ENCODE data around the gene LY6G6D. TPM values are rescaled to one million over a fixed set of nuclear protein-coding genes. Genes with fewer than 3 reads are reported as not detected.

LY6G6D gene
- total RNA-seq, 2 donors from 2014 or later, result not detected

- no peak overlapping the region for H3K27ac ChIP-seq
- H3K4me1 ChIP-seq (ENCODE audit: control insufficient read depth in 1 of 2, low read depth in 2 of 2), result peaks cover 7 to 20% of the 10 kb centered on the region in 2 donors
- H3K9me3 ChIP-seq, result no peaks in the 10 kb centered on the region
- no peak for ATAC-seq (ENCODE audit: insufficient number of reproducible peaks, low FRiP score, low read depth)
- no peak for DNase-seq (ENCODE audit: low spot score)
- H3K4me3 ChIP-seq, result no peak overlapping the region
- H3K36me3 ChIP-seq, result no peaks in the 10 kb centered on the region
- TF ChIP-seq CTCF (IDR thresholded peaks at IDR 0.05), result no peak
- no peaks in the 10 kb centered on the region for H3K27me3 ChIP-seq (replicated peaks; ENCODE audit: insufficient read depth)
Measured at GRCh38 chr6:31742894-31743293, 27.7 kb downstream of the LY6G6D start.

GRCh38 chr6:31744422-31744821, 29.3 kb downstream of the LY6G6D start:
- Histone ChIP-seq H3K4me1 (ENCODE audit: control insufficient read depth in 1 of 2, low read depth in 2 of 2) (peaks cover 1 to 9% of the 10 kb centered on the region in 2 donors), H3K9me3 (no peaks in the 10 kb centered on the region), H3K36me3 (no peaks in the 10 kb centered on the region), H3K4me3 (no peak overlapping the region), H3K27me3 (replicated peaks; ENCODE audit: insufficient read depth) (no peaks in the 10 kb centered on the region), H3K27ac (no peak overlapping the region)
- ATAC-seq (ENCODE audit: insufficient number of reproducible peaks, low FRiP score, low read depth), result no peak
- no peak for DNase-seq (ENCODE audit: low spot score)
- no peak for TF ChIP-seq CTCF (IDR thresholded peaks at IDR 0.05)

- TF ChIP-seq CTCF (IDR thresholded peaks at IDR 0.05), result no peak
- no peaks in the 10 kb centered on the region for H3K9me3 ChIP-seq
- ATAC-seq (ENCODE audit: insufficient number of reproducible peaks, low FRiP score, low read depth), result no peak
- H3K4me1 ChIP-seq (ENCODE audit: control insufficient read depth in 1 of 2, low read depth in 2 of 2), result no peaks in the 10 kb centered on the region
- H3K27me3 ChIP-seq (replicated peaks; ENCODE audit: insufficient read depth), result no peaks in the 10 kb centered on the region
- DNase-seq (ENCODE audit: low spot score), result no peak
- no peak overlapping the region for H3K27ac ChIP-seq
- H3K4me3 ChIP-seq, result no peak overlapping the region
- no peaks in the 10 kb centered on the region for H3K36me3 ChIP-seq
Measured at GRCh38 chr6:31749301-31750036, 34.3 kb downstream of the LY6G6D start.

DNA sequence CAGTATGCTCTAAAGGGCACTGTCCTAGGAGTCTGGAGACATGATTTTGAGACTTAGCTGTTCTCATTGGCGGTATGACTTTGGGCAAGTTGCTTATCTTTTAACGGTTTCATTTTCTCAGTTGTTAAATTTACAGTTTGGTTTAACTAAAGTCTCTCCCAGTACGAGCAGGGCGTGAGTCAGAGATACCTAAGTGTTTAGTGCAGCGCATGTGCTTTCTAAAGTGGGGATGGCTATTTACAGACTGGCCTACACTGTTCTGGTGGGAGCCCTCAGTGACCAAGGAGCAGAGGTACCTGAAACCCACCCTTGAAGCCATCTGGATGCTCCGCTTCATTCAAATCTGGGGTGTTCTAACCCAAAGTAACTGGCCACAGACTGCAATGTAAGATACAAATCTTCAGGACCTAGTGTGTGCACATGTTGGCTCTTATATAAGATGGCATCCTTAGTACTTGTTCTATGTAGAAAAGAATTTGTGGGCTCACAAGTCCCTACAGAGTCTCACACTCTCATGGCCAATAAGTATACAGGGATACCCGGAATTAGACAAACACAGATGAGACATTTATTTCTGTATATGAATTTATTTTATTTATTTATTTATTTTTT, 35.4 kb downstream of the LY6G6D start:
- ATAC-seq (ENCODE audit: insufficient number of reproducible peaks, low FRiP score, low read depth) (no peak), DNase-seq (ENCODE audit: low spot score) (no peak)
- no peaks in the 10 kb centered on the region for H3K4me1 ChIP-seq (ENCODE audit: control insufficient read depth in 1 of 2, low read depth in 2 of 2)
- no peak for TF ChIP-seq CTCF (IDR thresholded peaks at IDR 0.05)
- H3K9me3 ChIP-seq, result no peaks in the 10 kb centered on the region
- H3K27ac ChIP-seq, result no peak overlapping the region
- H3K36me3 ChIP-seq, result no peaks in the 10 kb centered on the region
- H3K4me3 ChIP-seq, result no peak overlapping the region
- no peaks in the 10 kb centered on the region for H3K27me3 ChIP-seq (replicated peaks; ENCODE audit: insufficient read depth)

DNA sequence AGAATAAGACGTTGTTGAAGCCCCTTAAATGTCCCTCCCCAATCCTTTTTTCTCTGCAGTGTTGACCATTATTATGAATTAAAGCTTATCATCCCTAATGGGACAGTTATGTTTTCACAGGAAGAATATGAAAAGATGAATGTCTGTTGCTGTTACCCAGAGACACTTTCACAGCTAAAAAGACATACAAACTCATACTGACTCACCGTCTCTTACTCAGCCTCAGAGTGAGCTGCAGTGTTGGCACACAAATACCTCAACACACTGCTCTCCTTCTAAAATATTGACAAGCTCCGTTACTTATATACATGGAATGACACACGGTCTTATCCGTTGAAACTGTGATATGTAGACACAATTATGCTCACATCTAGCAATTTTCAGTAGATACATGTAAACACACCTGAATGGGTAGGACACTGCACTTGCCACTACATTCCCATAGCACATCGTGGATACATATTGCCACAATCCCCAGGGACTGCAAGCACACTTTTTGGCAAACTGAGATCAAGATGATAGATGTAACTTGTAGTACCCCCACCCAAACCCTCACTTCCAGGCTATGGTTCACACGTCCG, 37.7 kb downstream of the LY6G6D start:
- Histone ChIP-seq H3K27ac (no peak overlapping the region), H3K27me3 (replicated peaks; ENCODE audit: insufficient read depth) (no peaks in the 10 kb centered on the region), H3K4me1 (ENCODE audit: control insufficient read depth in 1 of 2, low read depth in 2 of 2) (no peaks in the 10 kb centered on the region), H3K36me3 (no peaks in the 10 kb centered on the region), H3K9me3 (no peaks in the 10 kb centered on the region), H3K4me3 (no peak overlapping the region)
- no peak for TF ChIP-seq CTCF (IDR thresholded peaks at IDR 0.05)
- DNase-seq (ENCODE audit: low spot score), result no peak
- no peak for ATAC-seq (ENCODE audit: insufficient number of reproducible peaks, low FRiP score, low read depth)
